Prostate gland (tissue), 2 donors: ENCODE results near the gene DOK6.

Experiments
- CTCF ChIP-seq, 4 experiments: fragments of 200-600 bp in 2 of 4; fragments of 450-650 bp in 2 of 4; sonication (generic) in 2 of 4; IDR thresholded peaks; 1 replicate in 3 of 4; 2 replicates in 1 of 4; pipeline ENCODE4 v1.5.1; 2016 to 2019; ENCODE audit warnings: antibody characterized with exemption in 4 of 4, mild to moderate bottlenecking in 2 of 4, moderate library complexity in 2 of 4
- POLR2AphosphoS5 ChIP-seq: sonication (generic); formaldehyde crosslinking; IDR thresholded peaks from one replicate; pipeline ENCODE4 v1.6.1; 2017; ENCODE audit warnings: antibody characterized with exemption

- TF ChIP-seq CTCF (IDR thresholded peaks at IDR 0.05) (no peak), POLR2AphosphoS5 (no peak)
These were observed 198.7 kb downstream of the DOK6 start for GRCh38 chr18:69599377-69599776.
